ENCODE measurements around the gene MLPH.

DNA sequence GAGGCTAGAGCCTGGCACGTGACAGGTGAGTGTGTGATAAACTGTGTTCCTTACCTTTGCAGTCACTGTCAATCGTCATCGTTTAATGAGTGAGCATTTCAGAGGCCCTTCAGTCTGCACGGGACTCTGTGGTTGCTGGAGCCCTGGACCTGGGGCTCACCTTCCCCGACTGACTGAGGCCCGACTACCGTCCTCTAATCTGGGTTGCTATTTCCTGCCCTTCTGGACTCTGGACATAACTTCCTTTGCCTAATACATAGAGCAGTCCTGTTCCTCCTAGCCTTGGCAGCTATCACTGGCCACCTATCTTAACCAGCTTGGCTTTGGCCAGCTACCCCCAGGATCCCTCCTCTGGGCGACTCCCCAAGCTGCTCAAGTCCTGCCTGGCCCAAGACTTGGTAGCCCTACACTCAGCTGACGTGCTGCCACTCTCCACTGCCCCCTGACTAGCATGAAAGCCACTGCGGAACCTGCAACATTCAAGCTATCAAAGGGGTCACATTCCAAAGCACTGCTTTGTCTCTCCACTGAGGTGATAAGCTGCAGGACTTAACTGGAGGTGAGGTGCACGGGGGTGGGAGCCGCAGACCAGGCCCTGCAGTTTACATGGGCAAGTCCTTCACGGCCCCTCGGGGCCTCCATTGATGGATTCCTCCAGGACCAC, 114.5 kb downstream of the MLPH start:
- TF ChIP-seq CTCF (IDR thresholded peaks at IDR 0.05) (no peak), POLR2A (IDR thresholded peaks at IDR 0.05) (no peak)

Data from lower leg skin (tissue), 3 donors.